ENCODE measurements around the gene INSRR. TPM values are rescaled to one million over a fixed set of nuclear protein-coding genes. Genes with fewer than 3 reads are reported as not detected.
A peak's percentile ranks its signal among the peaks of the same experiment; 100 is the strongest.

INSRR gene
- total RNA-seq, 1 experiment from 2014 or later: not detected

DNA sequence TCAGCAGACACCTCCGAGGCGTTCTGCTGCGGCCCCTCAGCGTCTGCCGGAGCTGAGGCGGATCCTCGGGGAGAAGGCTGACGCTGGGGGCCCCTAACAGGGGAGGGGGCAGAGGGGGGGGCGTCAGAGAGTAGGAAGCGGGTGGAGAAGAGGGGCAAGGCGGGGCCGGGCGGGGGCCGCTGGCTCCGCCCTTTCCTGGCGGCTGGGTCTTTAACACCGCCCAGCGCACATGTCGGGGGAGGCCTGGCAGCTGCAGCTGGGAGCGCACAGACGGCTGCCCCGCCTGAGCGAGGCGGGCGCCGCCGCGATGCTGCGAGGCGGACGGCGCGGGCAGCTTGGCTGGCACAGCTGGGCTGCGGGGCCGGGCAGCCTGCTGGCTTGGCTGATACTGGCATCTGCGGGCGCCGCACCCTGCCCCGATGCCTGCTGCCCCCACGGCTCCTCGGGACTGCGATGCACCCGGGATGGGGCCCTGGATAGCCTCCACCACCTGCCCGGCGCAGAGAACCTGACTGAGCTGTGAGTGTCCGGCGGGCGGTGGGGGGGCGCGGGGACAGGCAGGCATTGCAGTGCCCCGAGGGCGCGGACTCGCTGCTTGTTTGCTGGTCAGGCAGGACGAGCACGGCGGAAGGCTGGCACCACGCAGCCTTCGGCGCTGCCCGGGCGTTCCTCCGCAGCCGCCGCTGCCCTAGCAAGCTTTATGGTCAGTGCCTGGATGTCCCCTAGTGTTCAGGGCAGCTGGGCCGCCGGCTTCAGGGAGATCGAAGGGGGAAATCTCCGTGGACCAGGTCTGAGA is 1.9 kb upstream of the INSRR start, which contains the start of gene NTRK1:
TSS of gene NTRK1 (plus strand) at position 238 of the 796 bp plus-strand sequence. CDS start at position 308, 70 bp downstream.
- peak within 1 kb of the TSS; percentile 78 for H2AFZ ChIP-seq (ENCODE audit: low read length)
- H3K36me3 ChIP-seq (ENCODE audit: low read depth, low read length): no peaks in the 10 kb centered on the region
- no peaks in the 10 kb centered on the region for H3K9me2 ChIP-seq (replicated peaks; ENCODE audit: low read length)
- H4K20me1 ChIP-seq (ENCODE audit: low read length): no peaks in the 10 kb centered on the region
- no peak within 1 kb of the TSS for H3K9ac ChIP-seq (ENCODE audit: low read length)
- no TSS peak for BruUV-seq (replicated peaks)
- ATAC-seq (peak; percentile 41), DNase-seq (peak; percentile 38)
- intact Hi-C loops (cut with micrococcal nuclease): loop anchor here (1.0 kb wide), 2 partner anchors 29 to 64 kb away; no protein-coding TSS in a partner anchor
- peak within 1 kb of the TSS; percentile 63 for H3K4me3 ChIP-seq (ENCODE audit: low read length)
- 0 out of 2 replicates have a peak, but pooled peaks have one; percentile 1 for TF ChIP-seq EZH2phosphoT487 (IDR thresholded peaks at IDR 0.05; ENCODE audit: borderline replicate concordance, low read length)
- TF ChIP-seq EZH2 (IDR thresholded peaks at IDR 0.05; ENCODE audit: low read length, unreplicated experiment): peak; percentile 64
- TF ChIP-seq, protein P1, sequence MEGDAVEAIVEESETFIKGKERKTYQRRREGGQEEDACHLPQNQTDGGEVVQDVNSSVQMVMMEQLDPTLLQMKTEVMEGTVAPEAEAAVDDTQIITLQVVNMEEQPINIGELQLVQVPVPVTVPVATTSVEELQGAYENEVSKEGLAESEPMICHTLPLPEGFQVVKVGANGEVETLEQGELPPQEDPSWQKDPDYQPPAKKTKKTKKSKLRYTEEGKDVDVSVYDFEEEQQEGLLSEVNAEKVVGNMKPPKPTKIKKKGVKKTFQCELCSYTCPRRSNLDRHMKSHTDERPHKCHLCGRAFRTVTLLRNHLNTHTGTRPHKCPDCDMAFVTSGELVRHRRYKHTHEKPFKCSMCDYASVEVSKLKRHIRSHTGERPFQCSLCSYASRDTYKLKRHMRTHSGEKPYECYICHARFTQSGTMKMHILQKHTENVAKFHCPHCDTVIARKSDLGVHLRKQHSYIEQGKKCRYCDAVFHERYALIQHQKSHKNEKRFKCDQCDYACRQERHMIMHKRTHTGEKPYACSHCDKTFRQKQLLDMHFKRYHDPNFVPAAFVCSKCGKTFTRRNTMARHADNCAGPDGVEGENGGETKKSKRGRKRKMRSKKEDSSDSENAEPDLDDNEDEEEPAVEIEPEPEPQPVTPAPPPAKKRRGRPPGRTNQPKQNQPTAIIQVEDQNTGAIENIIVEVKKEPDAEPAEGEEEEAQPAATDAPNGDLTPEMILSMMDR (conservative IDR thresholded peaks at IDR 0.05; ENCODE audit: low read depth, low read length): no peak
- no peaks in the 10 kb centered on the region for H3K9me3 ChIP-seq (ENCODE audit: low read length)
- CTCF ChIA-PET: interaction anchor here (0.5 to 1.5 kb wide), 9 partner anchors 21 to 172 kb away, joined by 3 to 26 read pairs (median 9); partner anchors contain the start of gene METTL25B
- H3K4me1 ChIP-seq (ENCODE audit: insufficient read depth, low read length): peaks cover 22% of the 10 kb centered on the region
- H3K27ac ChIP-seq (ENCODE audit: low read length): no peak within 1 kb of the TSS
- H3K27me3 ChIP-seq (ENCODE audit: low read length): peaks cover 45% of the 10 kb centered on the region
- no peaks in the 10 kb centered on the region for H3F3A ChIP-seq (ENCODE audit: low read length, unreplicated experiment)
- peak within 1 kb of the TSS; percentile 92 for H3K4me2 ChIP-seq (ENCODE audit: low read length)
- no peaks in the 10 kb centered on the region for H3K79me2 ChIP-seq (ENCODE audit: low read length)
- POLR2A ChIA-PET (ENCODE audit: unreplicated experiment): no interaction called here

DNA sequence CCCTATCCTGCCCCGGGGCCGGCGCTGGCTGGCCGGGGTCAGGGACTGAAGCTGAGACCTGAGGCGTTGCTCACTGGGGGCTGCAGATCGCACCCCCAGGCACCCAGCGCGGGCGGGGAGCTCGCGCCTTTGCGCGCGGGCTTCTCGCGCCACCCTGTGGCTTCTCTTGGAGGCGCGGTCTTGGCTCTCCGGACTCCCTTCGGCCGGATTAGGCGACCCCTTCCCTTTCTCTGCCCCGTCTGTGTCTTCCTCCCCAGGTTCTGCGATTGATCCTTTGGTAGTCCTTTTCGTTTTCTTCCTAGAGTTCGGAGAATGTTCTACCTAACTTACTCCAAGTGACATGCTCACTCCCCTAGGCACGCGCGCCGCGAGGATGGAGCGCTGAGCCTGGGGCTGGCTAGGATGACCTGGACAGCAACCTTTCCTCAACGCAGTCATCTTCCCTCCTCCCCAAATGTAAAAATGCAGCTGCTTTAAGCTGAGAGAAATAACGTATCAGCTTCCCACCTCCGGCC is 1.3 kb upstream of the INSRR start:
- no TSS peak for BruUV-seq (replicated peaks)
- H3K4me2 ChIP-seq (ENCODE audit: low read length): peak overlapping the region; percentile 92
- H3K4me3 ChIP-seq (ENCODE audit: low read length): peak overlapping the region; percentile 63
- ChIA-PET CTCF (interaction anchor here (0.5 to 1.5 kb wide), 11 partner anchors 21 to 171 kb away, joined by 3 to 26 read pairs (median 6); partner anchors contain the start of gene METTL25B), POLR2A (ENCODE audit: unreplicated experiment) (interaction anchor here (0.6 kb wide), 1 partner anchor 38 kb away, joined by 7 read pairs; no protein-coding TSS in a partner anchor)
- no peaks in the 10 kb centered on the region for H3K9me2 ChIP-seq (replicated peaks; ENCODE audit: low read length)
- H3K27ac ChIP-seq (ENCODE audit: low read length): no peak overlapping the region
- H4K20me1 ChIP-seq (ENCODE audit: low read length): no peaks in the 10 kb centered on the region
- no peaks in the 10 kb centered on the region for H3K9me3 ChIP-seq (ENCODE audit: low read length)
- peaks cover 22% of the 10 kb centered on the region for H3K4me1 ChIP-seq (ENCODE audit: insufficient read depth, low read length)
- DNase-seq: peak; percentile 65
- no peaks in the 10 kb centered on the region for H3K79me2 ChIP-seq (ENCODE audit: low read length)
- H3K9ac ChIP-seq (ENCODE audit: low read length): no peak overlapping the region
- intact Hi-C loops (cut with micrococcal nuclease): loop anchor here (1.0 kb wide), 2 partner anchors 30 to 63 kb away; no protein-coding TSS in a partner anchor
- no peaks in the 10 kb centered on the region for H3K36me3 ChIP-seq (ENCODE audit: low read depth, low read length)
- H3F3A ChIP-seq (ENCODE audit: low read length, unreplicated experiment): no peaks in the 10 kb centered on the region
- H3K27me3 ChIP-seq (ENCODE audit: low read length): peaks cover 45% of the 10 kb centered on the region
- ATAC-seq: peak; percentile 66
- peak overlapping the region; percentile 78 for H2AFZ ChIP-seq (ENCODE audit: low read length)
- TF ChIP-seq, protein P1 (conservative IDR thresholded peaks at IDR 0.05; ENCODE audit: low read depth, low read length): peak; percentile 96
- TF ChIP-seq EZH2 (IDR thresholded peaks at IDR 0.05; ENCODE audit: low read length, unreplicated experiment) (no peak), EZH2phosphoT487 (IDR thresholded peaks at IDR 0.05; ENCODE audit: borderline replicate concordance, low read length) (no peak)

Data from PC-3 (cell line).